ENCODE data around the gene IL1R2. TPM values are rescaled to one million over a fixed set of nuclear protein-coding genes. Genes with fewer than 3 reads are reported as not detected.

IL1R2 gene
- total and polyA plus RNA-seq, 2 of the 8 experiments (the other 6 are each of a cell fraction or from before 2014, with no cell fraction given) = 0.06 TPM; not detected in 1

GRCh38 chr2:102075479-102075878, 83.7 kb downstream of the IL1R2 start:
- Histone ChIP-seq H2BK20ac (ENCODE audit: low read length) (no peak overlapping the region), H2BK120ac (replicated peaks; ENCODE audit: low read depth, low read length) (no peak overlapping the region), H3K4me2 (ENCODE audit: insufficient read depth in 1 of 2, low read depth in 2 of 2, low read length in 2 of 2) (no peak overlapping the region), H3K9me3 (ENCODE audit: insufficient read depth in 2 of 2, low read depth in 1 of 2, low read length in 1 of 2) (no peaks in the 10 kb centered on the region), H2AK5ac (ENCODE audit: low read depth, low read length) (no peak overlapping the region), H3K18ac (ENCODE audit: extremely low read depth, low read length) (no peak overlapping the region), H4K91ac (replicated peaks; ENCODE audit: insufficient read length, low read length) (no peak overlapping the region), H3K23ac (ENCODE audit: insufficient read length) (no peak overlapping the region), H3K27ac (ENCODE audit: low read depth, low read length) (no peak overlapping the region), H3K9ac (replicated peaks in 1 of 4; ENCODE audit: extremely low read depth in 1 of 4, low read depth in 3 of 4, low read length in 3 of 4) (no peak overlapping the region), H3K79me2 (ENCODE audit: control insufficient read depth in 1 of 2, insufficient read depth in 2 of 2, low read length in 2 of 2) (no peaks in the 10 kb centered on the region), H3K27me3 (replicated peaks in 1 of 4; ENCODE audit: control insufficient read depth in 3 of 4, extremely low read depth in 1 of 4, insufficient read depth in 3 of 4, low read length in 3 of 4) (no peaks in the 10 kb centered on the region), H4K20me1 (replicated peaks in 1 of 2; ENCODE audit: control insufficient read depth in 1 of 2, insufficient read depth in 2 of 2, low read length in 2 of 2) (no peaks in the 10 kb centered on the region), H3K4ac (replicated peaks; ENCODE audit: insufficient read length, low read depth, low read length) (no peak overlapping the region), H3K23me2 (ENCODE audit: low read depth, low read length) (no peaks in the 10 kb centered on the region), H4K5ac (ENCODE audit: insufficient read length, low read depth, low read length) (no peak overlapping the region), H3K79me1 (ENCODE audit: low read depth, low read length) (no peaks in the 10 kb centered on the region), H2BK15ac (ENCODE audit: low read length) (no peak overlapping the region), H2AFZ (ENCODE audit: low read length) (no peak overlapping the region), H2BK12ac (ENCODE audit: low read depth, low read length) (no peak overlapping the region), H4K8ac (ENCODE audit: extremely low read depth, insufficient read depth, low read length) (no peak overlapping the region), H3K4me3 (ENCODE audit: extremely low read depth in 1 of 4, insufficient read depth in 2 of 4, low read depth in 3 of 4, low read length in 4 of 4) (no peak overlapping the region), H2BK5ac (ENCODE audit: low read depth, low read length) (no peak overlapping the region), H3K4me1 (replicated peaks in 1 of 4; ENCODE audit: control insufficient read depth in 3 of 4, insufficient read depth in 4 of 4, low read length in 3 of 4) (no peaks in the 10 kb centered on the region), H3K36me3 (ENCODE audit: control insufficient read depth in 2 of 4, insufficient read depth in 4 of 4, low read length in 3 of 4) (no peaks in the 10 kb centered on the region), H3K56ac (replicated peaks; ENCODE audit: insufficient read length, low read depth, low read length) (no peak overlapping the region), H3K14ac (ENCODE audit: insufficient read length) (no peak overlapping the region)
- POLR2A ChIA-PET (ENCODE audit: partially characterized antibody) = no interaction called here
- TF ChIP-seq BCL11A (IDR thresholded peaks at IDR 0.05; ENCODE audit: low read depth in 2 of 2, low read length in 2 of 2) (no peak), SP2 (IDR thresholded peaks at IDR 0.05; ENCODE audit: low read length) (no peak), MAX (IDR thresholded peaks at IDR 0.05) (no peak), JUN (IDR thresholded peaks at IDR 0.05; ENCODE audit: low read depth, low read length) (no peak), CBX8 (IDR thresholded peaks at IDR 0.05; ENCODE audit: borderline replicate concordance, low read depth, low read length) (no peak), HDAC6 (IDR thresholded peaks at IDR 0.05; ENCODE audit: low read depth, low read length) (no peak), TEAD4 (IDR thresholded peaks at IDR 0.05; ENCODE audit: low read depth, low read length) (no peak), GABPA (IDR thresholded peaks at IDR 0.05; ENCODE audit: borderline replicate concordance, insufficient read depth, low read length) (no peak), PHF8 (conservative IDR thresholded peaks at IDR 0.05; ENCODE audit: low read depth, low read length) (no peak), CHD2 (IDR thresholded peaks at IDR 0.05; ENCODE audit: low read length) (no peak), EP300 (IDR thresholded peaks at IDR 0.05; ENCODE audit: borderline replicate concordance in 1 of 2, low read depth in 2 of 2, low read length in 2 of 2) (no peak), ZNF274 (IDR thresholded peaks at IDR 0.05; ENCODE audit: borderline replicate concordance, extremely low read depth, low read length) (no peak)
- FAIRE-seq (no peak), DNase-seq (ENCODE audit: low read depth in 1 of 2, low spot score in 2 of 2) (no peak)
- CTCF ChIA-PET (ENCODE audit: partially characterized antibody) = no interaction called here
- 93% methylated on average over 2 of the region's 2 CpGs; no CpG with 5 or more reads in 1 of the 2 experiments for WGBS, 2 experiments (ENCODE audit: extremely low coverage in 1 of 2, insufficient coverage in 1 of 2, insufficient read length in 1 of 2, insufficient replicate concordance in 2 of 2, low coverage in 1 of 2, low lambda C conversion rate in 2 of 2, missing lambda C conversion rate in 1 of 2)
